Measurements from ENCODE around the gene ZSWIM3. TPM values are rescaled to one million over a fixed set of nuclear protein-coding genes. Genes with fewer than 3 reads are reported as not detected.

Gene ZSWIM3
- total and polyA plus RNA-seq, 7 donors, result 1.1 to 2.7 (median 1.5) TPM

DNA sequence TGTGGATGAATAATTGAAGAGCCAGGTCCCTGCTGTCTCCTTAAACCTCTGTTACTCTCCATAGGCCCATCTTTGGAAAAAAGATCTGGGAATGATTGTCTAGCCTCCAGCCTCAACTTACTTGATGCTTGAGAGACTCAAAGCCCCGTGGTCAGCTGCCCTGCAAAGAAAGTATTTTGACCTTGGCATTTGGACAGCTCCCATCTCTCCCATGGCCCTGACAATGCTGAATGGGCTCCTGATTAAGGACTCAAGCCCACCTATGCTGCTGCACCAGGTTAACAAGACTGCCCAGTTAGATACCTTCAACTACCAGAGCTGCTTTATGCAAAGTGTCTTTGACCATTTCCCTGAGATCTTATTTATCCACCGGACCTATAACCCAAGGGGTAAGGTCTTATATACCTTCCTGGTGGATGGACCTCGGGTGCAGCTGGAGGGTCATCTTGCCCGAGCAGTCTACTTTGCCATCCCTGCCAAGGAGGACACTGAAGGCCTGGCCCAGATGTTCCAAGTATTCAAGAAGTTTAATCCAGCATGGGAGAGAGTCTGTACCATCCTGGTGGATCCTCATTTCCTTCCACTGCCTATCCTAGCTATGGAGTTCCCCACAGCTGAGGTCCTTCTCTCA lies 25.2 kb downstream of the ZSWIM3 start:
- Histone ChIP-seq H3K27ac (no peak overlapping the region), H3K9me3 (no peaks in the 10 kb centered on the region), H3K4me1 (peaks cover 18% of the 10 kb centered on the region), H3K36me3 (ENCODE audit: insufficient read depth in 1 of 2, low read depth in 1 of 2) (peaks cover 0 to 59% of the 10 kb centered on the region in 2 donors), H3K27me3 (ENCODE audit: insufficient read depth in 3 of 3, low read length in 2 of 3) (no peaks in the 10 kb centered on the region), H3K4me3 (no peak overlapping the region)
- intact Hi-C loops (cut with DNase I), result no loop called here
- no peak for ATAC-seq
- DNase-seq, result no peak
- 54 to 77% (median 60%) methylated on average over 4 of the region's 4 CpGs for WGBS, 3 donors
- TF ChIP-seq, protein P1, sequence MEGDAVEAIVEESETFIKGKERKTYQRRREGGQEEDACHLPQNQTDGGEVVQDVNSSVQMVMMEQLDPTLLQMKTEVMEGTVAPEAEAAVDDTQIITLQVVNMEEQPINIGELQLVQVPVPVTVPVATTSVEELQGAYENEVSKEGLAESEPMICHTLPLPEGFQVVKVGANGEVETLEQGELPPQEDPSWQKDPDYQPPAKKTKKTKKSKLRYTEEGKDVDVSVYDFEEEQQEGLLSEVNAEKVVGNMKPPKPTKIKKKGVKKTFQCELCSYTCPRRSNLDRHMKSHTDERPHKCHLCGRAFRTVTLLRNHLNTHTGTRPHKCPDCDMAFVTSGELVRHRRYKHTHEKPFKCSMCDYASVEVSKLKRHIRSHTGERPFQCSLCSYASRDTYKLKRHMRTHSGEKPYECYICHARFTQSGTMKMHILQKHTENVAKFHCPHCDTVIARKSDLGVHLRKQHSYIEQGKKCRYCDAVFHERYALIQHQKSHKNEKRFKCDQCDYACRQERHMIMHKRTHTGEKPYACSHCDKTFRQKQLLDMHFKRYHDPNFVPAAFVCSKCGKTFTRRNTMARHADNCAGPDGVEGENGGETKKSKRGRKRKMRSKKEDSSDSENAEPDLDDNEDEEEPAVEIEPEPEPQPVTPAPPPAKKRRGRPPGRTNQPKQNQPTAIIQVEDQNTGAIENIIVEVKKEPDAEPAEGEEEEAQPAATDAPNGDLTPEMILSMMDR (IDR thresholded peaks at IDR 0.05), result no peak

DNA sequence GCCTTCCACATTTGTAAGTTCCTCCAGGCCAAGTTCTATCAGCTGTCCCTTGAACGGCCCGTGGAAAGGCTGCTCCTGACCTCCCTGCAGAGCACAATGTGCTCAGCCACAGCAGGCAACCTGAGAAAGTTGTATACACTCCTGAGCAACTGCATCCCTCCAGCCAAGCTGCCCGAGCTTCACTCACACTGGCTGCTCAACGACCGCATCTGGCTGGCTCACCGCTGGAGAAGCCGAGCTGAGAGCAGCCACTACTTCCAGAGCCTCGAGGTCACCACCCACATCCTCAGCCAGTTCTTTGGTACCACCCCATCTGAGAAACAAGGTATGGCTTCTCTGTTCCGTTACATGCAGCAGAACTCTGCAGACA lies 25.7 kb downstream of the ZSWIM3 start:
- no peak overlapping the region for H3K27ac ChIP-seq
- intact Hi-C loops (cut with DNase I), result no loop called here
- H3K9me3 ChIP-seq, result no peaks in the 10 kb centered on the region
- H3K27me3 ChIP-seq (ENCODE audit: insufficient read depth in 3 of 3, low read length in 2 of 3), result no peaks in the 10 kb centered on the region
- H3K4me1 ChIP-seq, result peaks cover 18% of the 10 kb centered on the region
- DNase-seq (no peak), ATAC-seq (no peak)
- TF ChIP-seq, protein P1 (IDR thresholded peaks at IDR 0.05), result no peak
- 59 to 77% (median 71%) methylated on average over 9 of the region's 9 CpGs for WGBS, 3 donors
- H3K36me3 ChIP-seq (ENCODE audit: insufficient read depth in 1 of 2, low read depth in 1 of 2), result peaks cover 0 to 59% of the 10 kb centered on the region in 2 donors
- no peak overlapping the region for H3K4me3 ChIP-seq

DNA sequence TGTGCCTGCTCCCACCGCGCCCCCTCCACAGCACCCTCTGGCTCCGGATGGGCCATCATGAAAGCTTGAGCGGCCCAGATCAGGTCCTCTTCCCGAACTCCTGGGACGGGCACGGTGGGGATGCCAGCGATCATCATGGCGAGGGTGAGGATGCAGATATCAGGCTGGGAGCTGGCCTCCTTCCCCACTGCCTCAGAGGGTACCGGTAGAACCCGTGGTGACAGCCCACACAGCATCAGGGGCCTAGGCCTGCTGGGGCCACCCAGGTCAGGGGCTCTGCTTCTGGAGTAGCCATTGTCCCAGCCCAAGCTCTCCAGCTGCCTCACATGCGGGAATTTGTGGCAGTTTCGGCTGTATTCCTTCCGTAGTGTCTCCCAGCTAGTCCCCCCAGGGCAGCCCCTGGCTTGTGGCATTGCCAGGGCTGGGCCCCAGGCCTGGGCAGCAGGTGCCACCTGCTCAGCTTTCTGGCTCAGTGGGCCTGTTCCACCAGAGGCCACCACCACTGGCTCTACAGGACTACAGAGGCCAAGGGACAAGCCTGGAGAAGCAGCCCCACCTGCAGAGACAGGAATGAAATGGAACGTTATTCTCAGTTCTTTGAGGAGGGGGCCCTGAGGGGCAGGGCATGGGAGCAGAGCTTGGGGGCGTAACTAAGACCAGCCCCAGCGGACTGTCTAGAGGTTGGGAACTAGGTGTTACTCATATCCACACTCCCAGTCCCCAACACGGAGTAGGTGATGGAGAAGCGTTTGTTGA lies 29.4 kb downstream of the ZSWIM3 start:
- no peaks in the 10 kb centered on the region for H3K27me3 ChIP-seq (ENCODE audit: insufficient read depth in 3 of 3, low read length in 2 of 3)
- WGBS, 3 donors, result 76 to 84% (median 81%) methylated on average over 19 of the region's 19 CpGs
- peaks cover 0 to 56% of the 10 kb centered on the region in 2 donors for H3K36me3 ChIP-seq (ENCODE audit: insufficient read depth in 1 of 2, low read depth in 1 of 2)
- H3K27ac ChIP-seq, result no peak overlapping the region
- TF ChIP-seq, protein P1 (IDR thresholded peaks at IDR 0.05), result no peak
- peaks cover 36% of the 10 kb centered on the region for H3K4me1 ChIP-seq
- no peak overlapping the region for H3K4me3 ChIP-seq
- intact Hi-C loops (cut with DNase I), result no loop called here
- no peak for DNase-seq
- ATAC-seq, result no peak
- H3K9me3 ChIP-seq, result no peaks in the 10 kb centered on the region

DNA sequence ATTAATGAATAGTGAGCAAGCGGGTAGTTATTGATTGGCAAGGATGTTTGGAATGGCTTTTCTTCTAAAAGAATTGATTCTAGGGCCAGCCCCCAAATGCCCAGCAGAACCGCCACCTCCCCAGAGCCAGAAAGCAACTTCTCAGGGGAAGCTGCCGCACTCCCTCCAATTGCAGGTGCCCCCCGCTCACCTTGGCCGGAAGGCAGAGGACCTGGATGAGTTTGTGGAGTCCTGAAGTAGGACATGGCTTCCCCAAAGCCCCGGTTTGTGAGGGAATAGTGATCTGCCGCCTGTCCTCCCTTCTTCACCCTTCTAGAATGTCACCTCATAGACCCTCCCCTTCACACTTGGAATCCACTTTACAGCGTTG lies 29.9 kb downstream of the ZSWIM3 start, which contains the start of gene SPATA25:
Gene SPATA25, minus strand, starts transcription at position 277 of the 370 bp plus-strand sequence. Its CDS starts 32 bp downstream, at position 245.
- Histone ChIP-seq H3K27me3 (ENCODE audit: insufficient read depth in 3 of 3, low read length in 2 of 3) (no peaks in the 10 kb centered on the region), H3K36me3 (ENCODE audit: insufficient read depth in 1 of 2, low read depth in 1 of 2) (peaks cover 0 to 53% of the 10 kb centered on the region in 2 donors), H3K9me3 (no peaks in the 10 kb centered on the region), H3K27ac (no peak within 1 kb of the TSS), H3K4me3 (no peak within 1 kb of the TSS), H3K4me1 (peaks cover 37% of the 10 kb centered on the region)
- no peak for DNase-seq
- 85 to 95% (median 89%) methylated on average over 8 of the region's 8 CpGs for WGBS, 3 donors
- intact Hi-C loops (cut with DNase I), result no loop called here
- no peak for ATAC-seq
- TF ChIP-seq, protein P1 (IDR thresholded peaks at IDR 0.05), result no peak
